UCSD-AML1 (cell line): ENCODE results near the gene MOBP.

Source experiments
- DNase-seq: peaks from one replicate; lab custom pipeline; 2025; ENCODE audit not compliant: unreplicated experiment; lab: John Stamatoyannopoulos, UW

MOBP gene

DNA sequence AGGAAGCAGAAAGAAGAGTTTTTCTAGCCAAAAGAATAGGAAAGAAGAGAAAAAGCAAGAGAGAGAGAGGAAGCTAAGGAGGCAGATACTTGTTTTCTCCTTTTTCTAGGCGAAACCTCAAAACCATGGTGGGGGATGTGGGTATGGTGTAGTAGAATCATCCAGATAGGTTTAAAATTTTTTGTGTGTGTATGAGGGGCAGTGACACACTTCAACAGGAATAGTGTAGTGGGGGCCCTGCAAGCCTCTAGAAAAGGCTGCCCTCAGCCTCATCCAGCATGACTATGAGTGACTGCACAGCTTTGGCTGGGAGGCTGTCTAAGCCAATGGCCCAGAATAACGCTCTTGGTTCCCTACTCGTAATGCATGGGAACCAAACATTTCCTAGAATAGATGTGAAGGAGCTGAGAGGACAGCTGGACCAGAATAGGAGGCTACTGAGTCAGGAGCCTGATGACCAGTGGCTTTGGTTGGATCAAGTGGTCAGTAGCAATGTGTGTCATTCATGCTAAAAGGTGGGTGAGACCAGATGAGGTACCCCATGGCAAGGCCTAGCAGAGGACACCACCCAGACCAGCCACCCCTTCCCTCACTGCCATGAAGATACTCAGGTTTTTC is 24.4 kb downstream of the MOBP start:
- DNase-seq = no peak

DNA sequence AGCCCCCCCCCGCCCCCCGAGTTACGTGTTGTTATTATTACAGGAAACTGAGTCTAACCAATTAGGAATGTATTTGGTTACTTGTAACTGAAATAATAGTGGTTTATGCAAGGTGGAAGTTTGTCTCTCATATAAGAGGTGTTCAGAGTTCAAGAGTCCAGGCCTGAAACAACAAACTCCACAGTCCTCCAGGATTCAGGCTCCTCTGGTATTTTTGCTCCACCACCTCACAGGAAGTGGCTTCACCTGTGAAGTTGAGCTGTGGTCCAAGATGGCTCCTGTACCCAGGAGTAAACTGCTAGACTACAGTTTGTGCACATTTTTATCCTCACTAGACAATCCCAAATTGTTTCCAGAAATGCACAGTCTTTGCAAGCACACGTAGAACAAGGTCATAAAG is 27.3 kb downstream of the MOBP start:
- no peak for DNase-seq

GRCh38 chr3:39497753-39498152 is 30.3 kb downstream of the MOBP start:
- DNase-seq = no peak

DNA sequence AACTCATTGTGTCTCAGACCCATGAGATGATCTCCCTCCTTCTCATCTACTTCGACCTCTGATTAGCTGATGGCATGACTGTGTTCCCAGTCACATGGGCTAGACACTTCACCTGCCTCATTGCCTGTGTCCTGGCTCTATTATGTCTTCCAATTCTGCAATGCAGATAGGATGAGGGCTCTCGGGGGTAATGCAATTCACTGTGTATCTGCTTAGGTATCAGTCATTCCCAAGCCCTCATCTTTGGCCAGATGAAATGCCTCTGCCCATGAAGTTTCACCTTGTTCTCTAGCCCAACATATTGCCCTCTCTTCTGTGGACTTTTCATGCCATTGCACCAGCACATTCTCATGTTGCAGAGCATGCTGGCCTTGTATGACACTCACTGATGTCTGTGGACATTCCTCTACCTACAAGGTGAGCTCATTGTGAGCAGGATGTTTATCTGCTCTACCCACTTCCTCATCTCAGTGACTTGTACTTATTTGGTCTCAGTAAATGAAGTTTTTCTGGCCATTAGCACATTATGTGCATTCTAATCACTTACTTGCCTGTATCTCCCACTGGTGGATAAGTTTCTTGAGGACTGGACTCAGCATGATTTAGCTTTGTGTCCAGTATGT is 32.3 kb downstream of the MOBP start:
- no peak for DNase-seq

- DNase-seq = no peak
Measured at GRCh38 chr3:39501059-39501458, 33.6 kb downstream of the MOBP start.

- no peak for DNase-seq
Measured at GRCh38 chr3:39501968-39502837, 34.7 kb downstream of the MOBP start.

GRCh38 chr3:39502838-39503145 is 35.3 kb downstream of the MOBP start:
- DNase-seq = no peak

DNA sequence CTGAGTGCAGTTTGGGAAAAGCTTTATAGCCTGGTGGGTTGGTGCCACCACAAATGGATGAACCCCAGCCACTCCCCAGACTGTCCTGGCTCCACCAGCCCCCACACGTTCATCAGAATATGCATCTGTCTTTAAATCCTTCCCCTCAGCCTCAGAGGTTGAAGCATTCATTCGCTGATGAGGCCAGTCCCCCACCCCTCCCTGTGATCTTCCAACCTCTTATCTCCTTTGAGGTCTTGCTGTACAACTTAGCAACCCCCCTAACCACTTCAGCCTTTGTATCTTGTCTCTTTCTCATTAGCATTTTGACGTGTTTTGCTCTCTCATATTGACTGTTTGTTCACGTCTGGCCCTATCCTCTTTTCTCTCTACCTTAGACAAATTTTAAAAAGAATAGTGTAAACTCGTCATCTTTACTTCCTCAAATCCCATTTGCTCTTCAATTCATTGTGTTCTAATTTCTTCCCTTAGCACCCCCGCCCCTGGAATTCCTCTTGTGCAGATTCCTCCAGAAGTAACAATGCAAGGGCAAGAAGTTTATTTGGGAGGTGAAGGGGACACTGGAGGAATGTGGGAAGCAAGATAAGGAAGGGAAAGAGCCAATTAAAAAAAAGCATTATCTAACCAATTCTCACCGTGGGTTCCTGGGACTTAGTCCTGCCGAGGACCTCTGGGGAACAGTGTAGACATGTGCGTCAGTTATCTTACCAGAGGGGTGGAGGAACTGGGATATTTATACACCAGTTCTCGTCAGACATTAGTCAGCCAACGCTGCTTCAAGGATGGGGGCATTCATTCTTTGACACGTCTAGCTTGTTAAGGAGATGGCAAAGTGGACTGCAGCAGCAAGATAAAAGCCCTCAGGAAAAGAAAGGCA is 38.6 kb downstream of the MOBP start:
- no peak for DNase-seq

DNA sequence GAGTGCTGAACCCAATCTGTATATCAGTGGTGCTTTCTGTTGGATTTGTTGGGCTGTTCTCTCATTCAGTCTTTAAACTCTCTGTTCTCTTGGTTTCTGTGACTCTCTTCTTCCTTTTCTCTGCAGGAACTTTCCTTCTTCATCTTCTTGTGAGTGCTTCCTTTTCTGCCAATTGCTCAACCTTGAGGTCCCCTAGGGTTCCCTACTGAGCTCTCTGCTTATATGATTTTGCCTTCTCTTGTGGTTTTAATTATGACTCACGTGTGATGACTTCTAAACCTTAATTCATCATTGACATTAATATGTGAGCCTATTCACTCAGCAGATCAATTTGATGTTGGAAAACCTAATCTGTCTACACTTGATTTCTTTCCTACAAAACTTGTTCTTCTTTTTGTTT is 39.4 kb downstream of the MOBP start:
- no peak for DNase-seq

DNA sequence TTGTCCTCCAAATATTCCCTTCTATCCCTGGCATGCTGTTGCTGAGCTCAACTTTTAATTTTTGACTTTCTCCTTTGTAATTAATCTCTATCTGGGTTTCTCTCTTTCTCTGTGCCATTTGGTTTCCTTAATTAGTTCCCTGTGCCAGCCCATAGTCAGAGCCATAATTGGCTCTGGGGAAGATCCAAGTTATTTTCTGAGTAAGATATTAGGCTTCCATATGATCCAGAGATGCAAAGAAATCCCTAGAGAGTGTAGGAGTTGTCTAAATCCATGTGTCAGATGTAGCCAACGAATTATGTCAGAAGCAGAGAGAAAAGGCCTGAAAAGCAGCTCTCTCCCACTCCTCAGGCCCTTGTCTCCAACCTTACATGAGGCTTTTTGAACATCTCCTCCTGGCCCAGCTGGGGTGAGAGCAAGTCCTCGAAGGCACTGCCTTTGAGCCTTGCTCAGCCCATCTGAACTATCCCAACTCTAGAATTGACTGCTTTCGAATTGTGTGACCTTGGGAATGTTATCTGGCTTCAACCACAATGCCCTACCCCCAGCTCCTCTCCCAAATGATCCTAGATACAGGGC is 46.4 kb downstream of the MOBP start:
- no peak for DNase-seq

DNA sequence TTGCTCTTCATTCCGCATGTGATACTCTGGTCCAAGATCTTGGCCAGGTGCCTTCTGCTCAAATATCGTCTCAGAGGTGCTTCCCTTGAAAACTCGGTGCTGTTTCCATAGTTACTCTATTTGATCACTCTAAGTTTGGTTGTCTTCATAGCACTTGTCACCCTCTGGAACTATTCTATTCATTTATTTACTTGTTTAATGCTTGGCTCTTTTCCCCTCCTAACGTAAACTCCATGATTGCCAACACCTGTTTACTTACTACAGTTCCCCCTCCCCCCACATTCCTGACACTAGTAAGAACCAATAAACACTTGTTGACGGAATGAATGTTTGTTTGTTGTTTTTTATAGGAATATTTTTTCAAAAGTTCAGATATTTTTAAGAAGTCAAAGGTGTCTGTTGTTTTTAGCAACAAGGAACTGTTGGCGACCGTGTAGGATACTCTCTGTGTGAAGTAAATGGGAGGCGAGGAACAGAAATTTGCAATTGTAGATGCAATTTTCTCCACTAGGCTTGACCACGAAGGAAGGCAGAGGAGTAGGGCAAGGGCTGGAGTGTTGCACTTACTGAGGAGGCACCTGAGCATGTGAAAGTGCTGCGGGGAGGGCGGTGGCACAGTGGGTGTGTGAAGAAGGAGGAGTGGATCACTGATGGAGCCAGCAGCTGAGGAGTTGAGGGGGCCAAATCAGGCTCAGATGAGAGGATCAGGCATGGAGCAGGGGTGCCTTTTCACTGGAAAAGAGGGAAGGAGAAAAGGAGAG is 48.4 kb downstream of the MOBP start:
- DNase-seq = no peak

DNA sequence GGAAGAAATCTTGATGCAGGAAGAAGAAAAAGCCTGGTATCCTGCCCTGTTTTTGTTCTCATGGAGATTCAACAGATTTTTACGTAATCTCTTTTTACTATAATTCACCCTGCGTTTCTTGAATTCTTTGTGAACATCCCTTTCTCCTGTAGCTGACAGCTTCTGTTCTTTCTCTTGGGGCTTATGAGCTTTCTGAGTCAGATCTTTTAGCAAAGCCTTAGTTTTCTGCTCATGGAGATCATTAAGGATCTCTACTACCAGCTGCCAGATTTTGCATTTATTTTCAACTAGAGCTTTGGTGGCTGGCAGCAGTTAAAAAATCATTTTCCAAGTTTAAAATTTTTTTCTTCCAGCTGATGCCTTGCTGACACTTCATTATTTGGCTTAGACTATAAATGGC is 51.6 kb downstream of the MOBP start:
- DNase-seq = no peak

DNA sequence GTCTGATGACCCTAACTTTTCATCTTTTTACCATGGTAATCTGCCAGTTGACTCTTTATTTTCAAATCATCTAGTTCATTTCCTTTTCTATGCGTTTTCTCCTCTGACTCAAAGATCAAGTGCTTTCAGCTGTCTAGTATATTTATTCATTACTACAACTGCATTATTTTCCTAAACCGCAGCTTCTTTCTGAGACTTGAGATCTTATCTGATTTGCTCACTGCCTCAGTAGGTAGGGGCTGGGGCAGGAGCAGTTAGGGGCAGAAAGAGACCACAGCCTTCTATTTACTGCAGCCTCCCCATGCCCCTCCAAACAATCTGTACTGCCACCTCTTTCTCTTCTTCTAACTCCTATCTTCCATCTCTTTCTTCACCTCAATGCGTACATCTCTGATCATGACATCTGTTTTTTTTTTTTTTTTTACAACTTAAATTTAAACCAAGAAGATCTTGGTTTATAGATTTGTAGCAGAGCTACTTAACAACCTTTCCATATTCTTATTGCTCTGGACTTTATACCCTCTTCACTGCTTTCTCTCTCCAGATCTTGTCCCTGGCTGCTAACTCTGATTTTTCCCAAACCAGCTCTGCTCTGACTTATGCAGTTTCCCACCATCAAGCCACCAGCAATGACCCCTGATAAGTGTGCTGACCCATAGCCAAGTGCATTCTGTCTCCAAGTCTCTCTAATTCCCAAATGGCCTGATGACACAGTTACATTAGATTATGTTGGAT is 52.2 kb downstream of the MOBP start:
- DNase-seq = no peak

- DNase-seq = no peak
Measured at GRCh38 chr3:39521456-39521855, 54.0 kb downstream of the MOBP start.

- DNase-seq = no peak
Measured at GRCh38 chr3:39524107-39524506, 56.6 kb downstream of the MOBP start.

DNA sequence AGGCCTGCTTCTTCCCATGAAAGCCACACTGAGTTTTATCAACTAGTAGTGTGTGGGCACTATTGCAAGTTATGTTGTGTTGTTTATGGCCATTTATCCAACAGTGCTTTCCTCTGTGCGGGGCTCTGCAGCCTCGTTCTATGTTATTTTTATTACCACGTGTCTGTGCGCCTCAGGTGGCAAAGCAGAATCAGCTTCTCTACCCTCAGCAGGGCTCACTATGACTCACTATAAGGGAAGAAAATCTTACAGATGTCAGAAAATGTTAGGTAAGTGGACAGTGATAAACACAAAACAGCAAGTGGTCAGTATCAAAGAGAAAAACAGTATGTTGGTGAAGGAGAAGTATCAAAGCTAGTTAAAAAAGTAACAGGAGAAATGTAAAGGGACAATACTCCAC is 61.4 kb downstream of the MOBP start:
- DNase-seq = no peak

DNA sequence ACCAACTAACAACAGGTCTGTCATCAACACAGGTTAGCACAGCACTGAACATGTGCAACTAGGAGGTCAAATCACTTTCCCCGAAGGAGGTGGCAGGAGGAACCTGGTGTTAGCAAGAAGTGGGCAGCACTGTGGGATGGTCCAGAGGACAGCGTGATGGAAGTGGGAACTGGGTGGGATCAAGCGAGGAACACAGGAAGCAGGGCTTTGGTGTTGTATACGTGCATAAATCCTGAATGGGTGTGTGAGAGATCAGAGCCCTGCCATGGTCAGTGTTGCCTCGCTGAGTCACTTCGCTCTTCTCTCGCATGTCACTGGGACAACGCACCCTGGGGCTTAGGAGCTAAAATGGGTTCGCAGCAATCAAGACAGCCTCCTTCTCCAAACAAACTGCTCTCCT is 62.1 kb downstream of the MOBP start:
- DNase-seq = no peak

DNA sequence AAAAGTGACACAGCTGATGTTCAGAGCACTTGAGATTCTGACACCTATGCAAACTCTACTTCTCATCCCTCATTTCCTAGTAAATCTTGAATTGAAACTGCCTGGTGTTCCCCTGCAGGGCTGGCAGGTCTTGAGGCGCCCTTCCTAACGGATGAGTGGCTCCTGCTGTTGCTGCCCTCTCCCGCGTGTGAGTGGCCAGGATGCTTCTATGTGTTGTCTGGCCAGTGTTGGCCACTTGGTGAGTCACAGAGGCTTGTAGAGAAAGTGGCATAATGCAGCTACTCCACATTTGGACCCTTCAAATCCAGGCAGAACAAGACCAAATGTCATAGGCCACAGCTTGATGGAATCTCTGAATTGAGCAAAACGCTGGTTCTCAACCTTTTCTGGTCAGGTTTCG is 63.6 kb downstream of the MOBP start:
- DNase-seq = no peak

GRCh38 chr3:39531665-39532064 is 64.2 kb downstream of the MOBP start:
- no peak for DNase-seq

DNA sequence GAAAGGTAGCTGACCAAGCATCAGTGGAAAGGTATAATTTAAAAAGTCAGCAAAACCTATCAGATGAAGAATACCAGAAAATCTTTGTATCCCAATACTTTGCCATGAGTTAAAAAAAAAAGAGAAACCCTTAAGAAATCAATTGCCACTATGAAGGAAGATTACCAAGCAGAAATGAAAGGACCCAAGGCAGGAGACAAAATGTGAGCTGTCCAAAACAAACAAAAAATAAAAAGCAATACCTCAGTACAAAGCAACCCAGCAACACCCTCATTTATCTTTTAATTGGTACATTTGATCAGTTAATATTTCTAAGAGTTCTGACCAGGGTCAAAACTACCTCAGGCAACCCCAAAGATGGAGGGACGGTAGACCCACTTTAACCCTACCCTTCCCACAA is 65.3 kb downstream of the MOBP start:
- no peak for DNase-seq
